ENCODE results near the gene SBNO2.

DNA sequence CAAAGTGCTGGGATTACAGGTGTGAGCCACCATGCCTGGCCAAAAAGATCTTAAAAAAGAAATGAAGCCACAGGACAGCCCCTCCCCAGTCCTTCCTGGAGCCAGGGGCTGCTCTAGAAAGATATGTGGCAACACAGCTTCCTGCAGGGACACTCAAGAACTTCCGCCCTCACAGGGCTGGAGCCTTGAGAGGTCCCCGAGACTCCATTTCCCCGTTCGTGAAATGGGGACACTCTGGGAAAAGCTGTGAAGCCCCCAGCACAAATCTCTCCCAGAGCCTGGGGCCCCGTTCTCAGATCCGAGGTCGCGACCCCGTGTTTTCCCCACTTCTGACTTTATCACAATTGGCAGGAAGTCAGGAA lies 72.8 kb downstream of the SBNO2 start:
- TF ChIP-seq CTCF (IDR thresholded peaks at IDR 0.05) = no peak
- no peak for TF ChIP-seq POLR2A (IDR thresholded peaks at IDR 0.05)
- TF ChIP-seq POLR2AphosphoS5 (IDR thresholded peaks at IDR 0.05) = no peak

Data from breast epithelium (tissue), 3 donors.